ENCODE results near the gene CBLB.

CBLB gene

GRCh38 chr3:105813710-105814109 lies 55.1 kb downstream of the CBLB start:
- Histone ChIP-seq H3K27ac (replicated peaks; ENCODE audit: low read length) (no peak overlapping the region), H3K4ac (ENCODE audit: low read length) (no peak overlapping the region), H2AK5ac (ENCODE audit: low read depth, low read length) (no peak overlapping the region), H3K9me3 (replicated peaks in 1 of 2; ENCODE audit: control insufficient read depth in 2 of 2, insufficient read depth in 1 of 2, low read depth in 1 of 2, low read length in 2 of 2) (no peaks in the 10 kb centered on the region), H3K18ac (ENCODE audit: low read length) (no peak overlapping the region), H3K36me3 (replicated peaks in 1 of 2; ENCODE audit: control insufficient read depth in 2 of 2, insufficient read depth in 2 of 2, low read length in 2 of 2) (no peaks in the 10 kb centered on the region), H2BK12ac (ENCODE audit: low read length) (no peak overlapping the region), H4K8ac (ENCODE audit: low read depth, low read length) (no peak overlapping the region), H3K4me1 (ENCODE audit: control insufficient read depth in 2 of 2, insufficient read depth in 1 of 2, low read depth in 1 of 2, low read length in 2 of 2) (no peaks in the 10 kb centered on the region), H3K4me2 (ENCODE audit: insufficient read depth, low read length, poor library complexity, severe bottlenecking) (no peak overlapping the region), H3K9ac (ENCODE audit: low read depth, low read length, poor library complexity) (no peak overlapping the region), H2BK120ac (ENCODE audit: low read depth, low read length) (no peak overlapping the region), H3K79me1 (ENCODE audit: low read depth, low read length) (no peaks in the 10 kb centered on the region), H3K4me3 (ENCODE audit: low read length in 2 of 2) (no peak overlapping the region), H2AFZ (ENCODE audit: low read length) (no peak overlapping the region), H4K91ac (ENCODE audit: low read depth, low read length, poor library complexity) (no peak overlapping the region), H2BK15ac (ENCODE audit: low read length) (no peak overlapping the region), H3K27me3 (ENCODE audit: control insufficient read depth in 3 of 3, insufficient read depth in 3 of 3, low read depth in 1 of 3, low read length in 3 of 3) (no peaks in the 10 kb centered on the region), H3K23ac (ENCODE audit: low read depth, low read length, poor library complexity) (no peak overlapping the region), H2BK5ac (ENCODE audit: low read length) (no peak overlapping the region), H3K14ac (ENCODE audit: low read length) (no peak overlapping the region)
- no peak for DNase-seq (ENCODE audit: low spot score)
- no CpG with 5 or more reads among the region's 1 CpG for WGBS, 2 donors (ENCODE audit: extremely low coverage in 2 of 2, insufficient read length in 2 of 2, insufficient replicate concordance in 1 of 2)

- Histone ChIP-seq H3K14ac (ENCODE audit: low read length) (no peak overlapping the region), H4K91ac (ENCODE audit: low read depth, low read length, poor library complexity) (no peak overlapping the region), H3K9me3 (replicated peaks in 1 of 2; ENCODE audit: control insufficient read depth in 2 of 2, insufficient read depth in 1 of 2, low read depth in 1 of 2, low read length in 2 of 2) (no peaks in the 10 kb centered on the region), H3K9ac (ENCODE audit: low read depth, low read length, poor library complexity) (no peak overlapping the region), H2BK120ac (ENCODE audit: low read depth, low read length) (no peak overlapping the region), H3K4me3 (ENCODE audit: low read length in 2 of 2) (no peak overlapping the region), H3K18ac (ENCODE audit: low read length) (no peak overlapping the region), H2AK5ac (ENCODE audit: low read depth, low read length) (no peak overlapping the region), H2BK12ac (ENCODE audit: low read length) (no peak overlapping the region), H3K79me1 (ENCODE audit: low read depth, low read length) (no peaks in the 10 kb centered on the region), H2BK5ac (ENCODE audit: low read length) (no peak overlapping the region), H3K27me3 (ENCODE audit: control insufficient read depth in 3 of 3, insufficient read depth in 3 of 3, low read depth in 1 of 3, low read length in 3 of 3) (no peaks in the 10 kb centered on the region), H3K4me1 (ENCODE audit: control insufficient read depth in 2 of 2, insufficient read depth in 1 of 2, low read depth in 1 of 2, low read length in 2 of 2) (no peaks in the 10 kb centered on the region), H3K4ac (ENCODE audit: low read length) (no peak overlapping the region), H2BK15ac (ENCODE audit: low read length) (no peak overlapping the region), H2AFZ (ENCODE audit: low read length) (no peak overlapping the region), H3K36me3 (replicated peaks in 1 of 2; ENCODE audit: control insufficient read depth in 2 of 2, insufficient read depth in 2 of 2, low read length in 2 of 2) (no peaks in the 10 kb centered on the region), H3K27ac (replicated peaks; ENCODE audit: low read length) (no peak overlapping the region), H3K23ac (ENCODE audit: low read depth, low read length, poor library complexity) (no peak overlapping the region), H3K4me2 (ENCODE audit: insufficient read depth, low read length, poor library complexity, severe bottlenecking) (no peak overlapping the region), H4K8ac (ENCODE audit: low read depth, low read length) (no peak overlapping the region)
- DNase-seq (ENCODE audit: low spot score), result no peak
- WGBS, 2 donors (ENCODE audit: extremely low coverage in 2 of 2, insufficient read length in 2 of 2, insufficient replicate concordance in 1 of 2), result no CpG with 5 or more reads among the region's 1 CpG
Measured at GRCh38 chr3:105812194-105812586, 56.6 kb downstream of the CBLB start.

- H2BK12ac ChIP-seq (ENCODE audit: low read length), result no peak overlapping the region
- no CpG with 5 or more reads among the region's 10 CpGs for WGBS, 2 donors (ENCODE audit: extremely low coverage in 2 of 2, insufficient read length in 2 of 2, insufficient replicate concordance in 1 of 2)
Measured at GRCh38 chr3:105811518-105812193, 57.2 kb downstream of the CBLB start.

GRCh38 chr3:105809208-105809888 lies 59.5 kb downstream of the CBLB start:
- DNase-seq (ENCODE audit: low spot score), result no peak
- Histone ChIP-seq H2AFZ (ENCODE audit: low read length) (no peak overlapping the region), H3K9ac (ENCODE audit: low read depth, low read length, poor library complexity) (no peak overlapping the region), H3K18ac (ENCODE audit: low read length) (no peak overlapping the region), H3K9me3 (replicated peaks in 1 of 2; ENCODE audit: control insufficient read depth in 2 of 2, insufficient read depth in 1 of 2, low read depth in 1 of 2, low read length in 2 of 2) (no peaks in the 10 kb centered on the region), H3K27me3 (ENCODE audit: control insufficient read depth in 3 of 3, insufficient read depth in 3 of 3, low read depth in 1 of 3, low read length in 3 of 3) (no peaks in the 10 kb centered on the region), H3K79me1 (ENCODE audit: low read depth, low read length) (no peaks in the 10 kb centered on the region), H3K4ac (ENCODE audit: low read length) (no peak overlapping the region), H4K91ac (ENCODE audit: low read depth, low read length, poor library complexity) (no peak overlapping the region), H3K14ac (ENCODE audit: low read length) (no peak overlapping the region), H2BK5ac (ENCODE audit: low read length) (no peak overlapping the region), H3K27ac (replicated peaks; ENCODE audit: low read length) (no peak overlapping the region), H3K4me3 (ENCODE audit: low read length in 2 of 2) (no peak overlapping the region), H2AK5ac (ENCODE audit: low read depth, low read length) (no peak overlapping the region), H2BK12ac (ENCODE audit: low read length) (no peak overlapping the region), H3K36me3 (replicated peaks in 1 of 2; ENCODE audit: control insufficient read depth in 2 of 2, insufficient read depth in 2 of 2, low read length in 2 of 2) (no peaks in the 10 kb centered on the region), H4K8ac (ENCODE audit: low read depth, low read length) (no peak overlapping the region), H3K4me2 (ENCODE audit: insufficient read depth, low read length, poor library complexity, severe bottlenecking) (no peak overlapping the region), H2BK15ac (ENCODE audit: low read length) (no peak overlapping the region), H2BK120ac (ENCODE audit: low read depth, low read length) (no peak overlapping the region), H3K4me1 (ENCODE audit: control insufficient read depth in 2 of 2, insufficient read depth in 1 of 2, low read depth in 1 of 2, low read length in 2 of 2) (no peaks in the 10 kb centered on the region), H3K23ac (ENCODE audit: low read depth, low read length, poor library complexity) (no peak overlapping the region)
- no CpG with 5 or more reads among the region's 2 CpGs for WGBS, 2 donors (ENCODE audit: extremely low coverage in 2 of 2, insufficient read length in 2 of 2, insufficient replicate concordance in 1 of 2)

More at GRCh38 chr3:105811518-105812193, 57.2 kb downstream of the CBLB start:
- H3K14ac ChIP-seq (ENCODE audit: low read length), result no peak overlapping the region
- no peak overlapping the region for H3K23ac ChIP-seq (ENCODE audit: low read depth, low read length, poor library complexity)
- no peak overlapping the region for H4K8ac ChIP-seq (ENCODE audit: low read depth, low read length)
- H3K4ac ChIP-seq (ENCODE audit: low read length), result no peak overlapping the region
- H2BK120ac ChIP-seq (ENCODE audit: low read depth, low read length), result no peak overlapping the region
- no peak overlapping the region for H3K4me3 ChIP-seq (ENCODE audit: low read length in 2 of 2)
- H3K4me2 ChIP-seq (ENCODE audit: insufficient read depth, low read length, poor library complexity, severe bottlenecking), result no peak overlapping the region
- no peak for DNase-seq (ENCODE audit: low spot score)
- H3K79me1 ChIP-seq (ENCODE audit: low read depth, low read length), result no peaks in the 10 kb centered on the region
- no peaks in the 10 kb centered on the region for H3K4me1 ChIP-seq (ENCODE audit: control insufficient read depth in 2 of 2, insufficient read depth in 1 of 2, low read depth in 1 of 2, low read length in 2 of 2)
- H3K9me3 ChIP-seq (replicated peaks in 1 of 2; ENCODE audit: control insufficient read depth in 2 of 2, insufficient read depth in 1 of 2, low read depth in 1 of 2, low read length in 2 of 2), result no peaks in the 10 kb centered on the region
- no peak overlapping the region for H2AK5ac ChIP-seq (ENCODE audit: low read depth, low read length)
- no peak overlapping the region for H2BK15ac ChIP-seq (ENCODE audit: low read length)
- H4K91ac ChIP-seq (ENCODE audit: low read depth, low read length, poor library complexity), result no peak overlapping the region
- H3K9ac ChIP-seq (ENCODE audit: low read depth, low read length, poor library complexity), result no peak overlapping the region
- no peaks in the 10 kb centered on the region for H3K27me3 ChIP-seq (ENCODE audit: control insufficient read depth in 3 of 3, insufficient read depth in 3 of 3, low read depth in 1 of 3, low read length in 3 of 3)
- no peaks in the 10 kb centered on the region for H3K36me3 ChIP-seq (replicated peaks in 1 of 2; ENCODE audit: control insufficient read depth in 2 of 2, insufficient read depth in 2 of 2, low read length in 2 of 2)
- no peak overlapping the region for H3K27ac ChIP-seq (replicated peaks; ENCODE audit: low read length)
- no peak overlapping the region for H2AFZ ChIP-seq (ENCODE audit: low read length)
- H2BK5ac ChIP-seq (ENCODE audit: low read length), result no peak overlapping the region
- no peak overlapping the region for H3K18ac ChIP-seq (ENCODE audit: low read length)
